Measurements from ENCODE around the gene TNPO2. TPM values are rescaled to one million over a fixed set of nuclear protein-coding genes. Genes with fewer than 3 reads are reported as not detected.

Gene TNPO2
- total RNA-seq, 4 donors from 2014 or later: 56.1 to 120 (median 77.6) TPM

DNA sequence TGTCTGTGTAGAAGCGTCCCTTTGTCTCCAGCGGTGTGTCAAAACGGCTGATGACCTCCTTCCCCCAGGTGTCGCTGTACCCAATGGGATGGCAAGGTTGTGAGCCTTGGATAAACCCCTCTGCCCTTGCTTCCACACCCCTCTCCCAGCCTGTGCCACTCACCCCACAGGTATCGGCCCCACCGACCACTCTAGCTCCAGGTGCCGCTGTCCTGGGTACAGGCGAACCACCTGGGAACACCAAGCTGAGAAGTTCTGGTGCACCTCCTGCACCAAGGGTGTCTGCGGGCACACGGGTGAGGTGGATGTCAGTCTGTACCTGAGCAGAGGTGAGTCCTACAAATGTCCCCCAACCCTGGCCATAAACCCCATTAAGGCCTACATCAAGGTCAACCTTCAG is 73.8 kb downstream of the TNPO2 start:
- H3K4me1 ChIP-seq: peaks cover 0 to 16% (median 7%) of the 10 kb centered on the region in 4 donors
- H3K36me3 ChIP-seq: peaks cover 0 to 38% (median 3%) of the 10 kb centered on the region in 3 donors
- H3K27me3 ChIP-seq: no peaks in the 10 kb centered on the region
- H3K4me3 ChIP-seq: no peak overlapping the region
- DNase-seq (ENCODE audit: low spot score in 2 of 2): no peak
- no peak overlapping the region for H3K27ac ChIP-seq
- H3K9me3 ChIP-seq: no peaks in the 10 kb centered on the region
- TF ChIP-seq, protein P1, sequence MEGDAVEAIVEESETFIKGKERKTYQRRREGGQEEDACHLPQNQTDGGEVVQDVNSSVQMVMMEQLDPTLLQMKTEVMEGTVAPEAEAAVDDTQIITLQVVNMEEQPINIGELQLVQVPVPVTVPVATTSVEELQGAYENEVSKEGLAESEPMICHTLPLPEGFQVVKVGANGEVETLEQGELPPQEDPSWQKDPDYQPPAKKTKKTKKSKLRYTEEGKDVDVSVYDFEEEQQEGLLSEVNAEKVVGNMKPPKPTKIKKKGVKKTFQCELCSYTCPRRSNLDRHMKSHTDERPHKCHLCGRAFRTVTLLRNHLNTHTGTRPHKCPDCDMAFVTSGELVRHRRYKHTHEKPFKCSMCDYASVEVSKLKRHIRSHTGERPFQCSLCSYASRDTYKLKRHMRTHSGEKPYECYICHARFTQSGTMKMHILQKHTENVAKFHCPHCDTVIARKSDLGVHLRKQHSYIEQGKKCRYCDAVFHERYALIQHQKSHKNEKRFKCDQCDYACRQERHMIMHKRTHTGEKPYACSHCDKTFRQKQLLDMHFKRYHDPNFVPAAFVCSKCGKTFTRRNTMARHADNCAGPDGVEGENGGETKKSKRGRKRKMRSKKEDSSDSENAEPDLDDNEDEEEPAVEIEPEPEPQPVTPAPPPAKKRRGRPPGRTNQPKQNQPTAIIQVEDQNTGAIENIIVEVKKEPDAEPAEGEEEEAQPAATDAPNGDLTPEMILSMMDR (IDR thresholded peaks at IDR 0.05): no peak
- TF ChIP-seq POLR2A (IDR thresholded peaks at IDR 0.05) (no peak), EP300 (IDR thresholded peaks at IDR 0.05) (no peak)
- 94 to 97% methylated on average over 10 of the region's 10 CpGs for WGBS, 2 donors

Small RNAs within 50 kb of the gene (small RNA-seq; reads per million reads assigned to genes)
- 280 reads per million, percentile 97 among the genes with 10 or more reads in this experiment for gene SNORD41

Other genes starting within 250 kb of the TNPO2 start
- gene ZNF709, start 239.1 kb downstream of the TNPO2 start, total RNA-seq: 1 to 10 TPM; 2.9 to 4.8 (median 4.5) TPM
- gene ZNF564, start 172.4 kb downstream of the TNPO2 start, total RNA-seq: 10 to 100 TPM; 12.0 to 20.6 (median 14.7) TPM
- gene ZNF490, start 113.1 kb downstream of the TNPO2 start, total RNA-seq: 1 to 10 TPM; 3.1 to 6.7 (median 4.8) TPM
- 10 to 100 TPM; 36.1 to 38.7 (median 37.6) TPM for gene ZNF791, start 113.0 kb downstream of the TNPO2 start, total RNA-seq
- gene MAN2B1, start 57.2 kb downstream of the TNPO2 start, total RNA-seq: 10 to 100 TPM; 48.5 to 89.4 (median 58.5) TPM
- 10 to 100 TPM in 3 of 4 donors, 1 to 10 TPM in 1; 7.9 to 19.8 (median 16.8) TPM for gene WDR83, start 57.1 kb downstream of the TNPO2 start, total RNA-seq
- 100 to 1,000 TPM; 117 to 180 (median 160) TPM for gene DHPS, start 42.1 kb downstream of the TNPO2 start, total RNA-seq
- gene GNG14, start 35.9 kb downstream of the TNPO2 start, total RNA-seq: not detected
- 1 to 10 TPM; 1.2 to 7.5 (median 5.7) TPM for gene FBXW9, start 27.3 kb downstream of the TNPO2 start, total RNA-seq
- gene TRIR, start 10.8 kb upstream of the TNPO2 start, total RNA-seq: 100 to 1,000 TPM; 328 to 649 (median 501) TPM
- gene GET3, start 13.6 kb upstream of the TNPO2 start, total RNA-seq: 10 to 100 TPM; 22.6 to 40.4 (median 36.3) TPM
- under 1 TPM in 1 of 4 donors, not detected in 3; 0.21 TPM for gene BEST2, start 27.9 kb upstream of the TNPO2 start, total RNA-seq
- gene HOOK2, start 51.6 kb upstream of the TNPO2 start, total RNA-seq: 100 to 1,000 TPM in 1 of 4 donors, 10 to 100 TPM in 3; 27.3 to 109 (median 50.2) TPM
- 100 to 1,000 TPM; 421 to 676 (median 613) TPM for gene JUNB, start 67.6 kb upstream of the TNPO2 start, total RNA-seq
- 100 to 1,000 TPM; 129 to 182 (median 163) TPM for gene PRDX2, start 77.9 kb upstream of the TNPO2 start, total RNA-seq
- gene THSD8, start 78.1 kb upstream of the TNPO2 start, total RNA-seq: 1 to 10 TPM in 1 of 4 donors, not detected in 3; 4.8 TPM
- 1 to 10 TPM; 5.4 to 8.6 (median 6.7) TPM for gene RNASEH2A, start 82.7 kb upstream of the TNPO2 start, total RNA-seq
- gene RTBDN, start 110.6 kb upstream of the TNPO2 start, total RNA-seq: not detected
- not detected for gene MAST1, start 114.6 kb upstream of the TNPO2 start, total RNA-seq
- gene DNASE2, start 157.5 kb upstream of the TNPO2 start, total RNA-seq: 10 to 100 TPM; 38.1 to 59.0 (median 44.2) TPM
- gene KLF1, start 163.3 kb upstream of the TNPO2 start, total RNA-seq: not detected
- 10 to 100 TPM; 50.4 to 68.0 (median 64.6) TPM for gene GCDH, start 167.2 kb upstream of the TNPO2 start, total RNA-seq
- gene SYCE2, start 195.4 kb upstream of the TNPO2 start, total RNA-seq: not detected
- 10 to 100 TPM; 22.7 to 44.7 (median 32.2) TPM for gene FARSA, start 209.8 kb upstream of the TNPO2 start, total RNA-seq
- gene CALR, start 214.7 kb upstream of the TNPO2 start, total RNA-seq: 100 to 1,000 TPM; 173 to 398 (median 313) TPM
- gene RAD23A, start 221.9 kb upstream of the TNPO2 start, total RNA-seq: 100 to 1,000 TPM in 3 of 4 donors, 10 to 100 TPM in 1; 89.2 to 111 (median 108) TPM
- 10 to 100 TPM; 41.4 to 68.8 (median 53.5) TPM for gene GADD45GIP1, start 233.3 kb upstream of the TNPO2 start, total RNA-seq
- gene DAND5, start 245.6 kb upstream of the TNPO2 start, total RNA-seq: not detected

Measured in tibial nerve (tissue), 4 donors.